Choroid plexus epithelial cell (primary cell): ENCODE measurements around the gene ITFG2.

Experiments used
- DNase-seq: peaks from one replicate; pipeline ENCODE4 v3.0.0-alpha.2; 2010; ENCODE audit warnings: low read depth
- H3K4me3 ChIP-seq: 2 replicates; pipeline ENCODE4 v1.5.1; 2011; ENCODE audit warnings: low read depth, mild to moderate bottlenecking, control low read depth, low read length, moderate library complexity
- TF ChIP-seq, protein P1 (sequence below): conservative IDR thresholded peaks from 2 replicates; pipeline ENCODE4 v1.5.1; 2011; ENCODE audit warnings: low read depth, mild to moderate bottlenecking, control low read depth, inconsistent platforms, low read length, moderate library complexity

The ITFG2 gene

DNA sequence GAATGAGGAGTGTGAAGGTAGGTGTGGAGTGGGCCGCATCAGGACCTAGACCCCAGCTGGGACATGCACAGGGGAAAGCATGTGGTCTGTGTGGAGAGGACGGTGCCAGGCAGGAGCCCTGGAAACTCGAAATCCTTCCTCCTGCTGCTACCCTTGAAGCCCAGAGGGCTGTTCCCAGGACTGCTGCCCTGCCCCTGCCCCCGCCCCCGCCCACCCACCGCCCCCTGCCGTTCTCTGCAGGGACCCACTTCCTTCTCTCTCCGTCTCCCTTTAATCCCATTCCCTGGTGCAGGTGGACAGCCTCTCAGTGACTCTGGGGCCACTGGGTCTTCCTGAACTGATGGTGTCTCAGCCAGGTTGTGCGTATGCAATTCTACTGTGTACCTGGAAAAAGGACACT lies 8.0 kb downstream of the ITFG2 start:
- DNase-seq = no peak
- H3K4me3 ChIP-seq = no peak overlapping the region
- TF ChIP-seq, protein P1, sequence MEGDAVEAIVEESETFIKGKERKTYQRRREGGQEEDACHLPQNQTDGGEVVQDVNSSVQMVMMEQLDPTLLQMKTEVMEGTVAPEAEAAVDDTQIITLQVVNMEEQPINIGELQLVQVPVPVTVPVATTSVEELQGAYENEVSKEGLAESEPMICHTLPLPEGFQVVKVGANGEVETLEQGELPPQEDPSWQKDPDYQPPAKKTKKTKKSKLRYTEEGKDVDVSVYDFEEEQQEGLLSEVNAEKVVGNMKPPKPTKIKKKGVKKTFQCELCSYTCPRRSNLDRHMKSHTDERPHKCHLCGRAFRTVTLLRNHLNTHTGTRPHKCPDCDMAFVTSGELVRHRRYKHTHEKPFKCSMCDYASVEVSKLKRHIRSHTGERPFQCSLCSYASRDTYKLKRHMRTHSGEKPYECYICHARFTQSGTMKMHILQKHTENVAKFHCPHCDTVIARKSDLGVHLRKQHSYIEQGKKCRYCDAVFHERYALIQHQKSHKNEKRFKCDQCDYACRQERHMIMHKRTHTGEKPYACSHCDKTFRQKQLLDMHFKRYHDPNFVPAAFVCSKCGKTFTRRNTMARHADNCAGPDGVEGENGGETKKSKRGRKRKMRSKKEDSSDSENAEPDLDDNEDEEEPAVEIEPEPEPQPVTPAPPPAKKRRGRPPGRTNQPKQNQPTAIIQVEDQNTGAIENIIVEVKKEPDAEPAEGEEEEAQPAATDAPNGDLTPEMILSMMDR = no peak

- TF ChIP-seq, protein P1 = no peak
- no peak for DNase-seq
- H3K4me3 ChIP-seq = no peak overlapping the region
Observed at GRCh38 chr12:2823483-2823882, 11.0 kb downstream of the ITFG2 start.

DNA sequence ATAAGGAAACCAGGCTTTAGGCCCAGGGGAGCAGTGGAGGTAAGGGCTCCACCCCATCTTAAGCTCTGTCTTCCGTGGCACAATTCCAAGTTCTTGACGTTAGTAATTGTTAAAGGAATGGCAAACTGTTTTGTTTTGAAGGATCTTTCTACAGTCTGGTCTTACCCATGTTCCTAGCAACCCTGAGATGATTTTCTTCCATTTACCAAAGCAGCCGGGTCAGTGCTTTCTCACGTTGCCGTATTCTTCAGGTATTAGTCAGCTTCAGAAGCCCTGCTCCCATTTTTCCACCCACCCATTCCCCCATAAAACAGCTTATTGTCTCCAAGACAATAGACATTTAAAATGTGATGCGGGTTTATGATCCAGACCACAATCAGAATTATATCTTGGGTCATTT lies 12.1 kb downstream of the ITFG2 start:
- TF ChIP-seq, protein P1 = no peak
- DNase-seq = no peak
- H3K4me3 ChIP-seq = no peak overlapping the region

DNA sequence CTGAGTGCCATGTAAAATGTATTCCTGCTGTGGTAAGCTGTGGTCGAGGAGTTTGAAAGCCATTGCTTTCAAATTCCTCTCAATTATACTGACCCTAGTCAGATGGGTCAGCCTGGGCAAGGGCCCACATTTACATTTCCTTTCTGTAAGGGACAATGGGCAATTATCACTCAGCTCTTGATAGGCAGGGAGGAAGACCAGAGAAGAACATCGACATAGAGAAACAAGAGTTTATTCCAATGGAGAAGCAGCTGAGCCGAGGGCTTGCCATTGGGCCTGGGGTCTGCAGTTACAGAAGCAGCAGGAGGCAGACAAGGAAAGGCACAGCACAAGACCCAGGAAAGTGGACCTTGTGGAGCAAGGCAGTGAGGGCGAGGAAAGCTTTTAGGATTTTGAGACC lies 12.7 kb downstream of the ITFG2 start:
- no peak for DNase-seq
- TF ChIP-seq, protein P1 = no peak
- H3K4me3 ChIP-seq = no peak overlapping the region

GRCh38 chr12:2826036-2826435 lies 13.6 kb downstream of the ITFG2 start:
- TF ChIP-seq, protein P1 = no peak
- no peak for DNase-seq
- H3K4me3 ChIP-seq = no peak overlapping the region

DNA sequence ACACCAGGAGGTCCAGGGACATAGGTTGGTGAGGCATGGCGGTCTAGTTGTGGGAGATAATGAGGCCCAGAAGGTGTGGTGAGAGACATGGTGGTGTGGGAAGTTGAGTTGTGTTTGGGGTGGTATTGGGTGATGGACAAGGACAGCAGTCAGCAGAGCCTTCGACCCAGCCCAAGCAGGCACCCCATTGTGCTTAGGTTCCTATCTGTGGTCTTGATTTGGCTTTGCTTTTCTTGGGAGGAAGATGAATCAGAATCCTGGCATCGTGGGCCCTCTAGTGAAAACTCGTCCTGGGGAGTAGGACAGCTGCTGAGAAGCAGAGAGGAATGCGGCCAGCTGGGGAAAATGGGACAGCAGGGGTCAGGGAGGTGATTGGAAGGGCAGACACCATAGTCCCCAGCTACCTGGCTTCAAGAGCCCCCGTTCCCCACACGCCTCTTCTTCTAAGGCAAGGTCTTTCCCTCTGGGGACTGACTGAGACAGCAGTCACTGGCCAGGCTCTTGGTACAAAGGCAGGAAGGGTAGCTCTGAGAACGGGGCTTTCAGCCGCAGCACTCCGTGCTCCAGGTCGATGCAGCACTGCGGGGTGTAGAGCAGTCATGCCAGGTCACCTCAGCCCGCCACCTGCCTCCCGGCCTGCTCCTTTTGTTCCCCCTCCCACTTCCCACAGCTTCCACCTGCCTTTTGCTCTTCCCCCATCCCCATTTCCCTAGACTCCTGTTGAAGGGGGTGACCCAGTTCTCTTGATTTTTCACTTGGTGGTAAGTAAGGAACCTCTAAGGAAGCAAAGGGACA lies 14.4 kb downstream of the ITFG2 start:
- TF ChIP-seq, protein P1 = no peak
- H3K4me3 ChIP-seq = no peak overlapping the region
- no peak for DNase-seq

DNA sequence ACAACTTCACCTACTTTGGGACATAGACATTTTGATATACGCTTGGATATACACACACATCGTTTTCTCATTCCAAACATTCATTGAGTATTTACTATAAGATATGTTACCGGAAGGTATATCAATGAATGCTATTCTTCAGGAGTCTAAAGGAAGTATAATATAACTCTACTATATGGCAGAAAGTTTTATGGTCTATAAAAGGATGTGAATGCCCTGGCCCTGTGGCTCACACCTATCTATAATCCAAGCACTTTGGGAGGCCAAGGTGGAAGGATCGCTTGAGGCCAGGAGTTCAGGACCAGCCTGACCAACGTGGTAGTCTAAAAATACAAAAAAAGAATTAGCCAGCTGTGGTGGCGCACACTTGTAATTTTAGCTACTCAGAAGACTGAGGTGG lies 16.8 kb downstream of the ITFG2 start:
- DNase-seq = no peak
- no peak overlapping the region for H3K4me3 ChIP-seq
- TF ChIP-seq, protein P1 = no peak
